GM12892 (cell line): ENCODE results near the gene LRRC70.

ENCODE experiments used
- POLR2A ChIP-seq: IDR thresholded peaks from 2 replicates; pipeline ENCODE4 v1.6.1; 2011; ENCODE audit warnings: low read depth, low read length, control low read depth
- POLR2AphosphoS5 ChIP-seq: IDR thresholded peaks from 2 replicates; pipeline ENCODE4 v1.6.1; 2011; ENCODE audit warnings: low read depth, low read length, control low read depth
- TAF1 ChIP-seq: IDR thresholded peaks from 2 replicates; pipeline ENCODE4 v1.6.1; 2011; ENCODE audit warnings: low read depth, mild to moderate bottlenecking, control low read depth, low read length, borderline replicate concordance

DNA sequence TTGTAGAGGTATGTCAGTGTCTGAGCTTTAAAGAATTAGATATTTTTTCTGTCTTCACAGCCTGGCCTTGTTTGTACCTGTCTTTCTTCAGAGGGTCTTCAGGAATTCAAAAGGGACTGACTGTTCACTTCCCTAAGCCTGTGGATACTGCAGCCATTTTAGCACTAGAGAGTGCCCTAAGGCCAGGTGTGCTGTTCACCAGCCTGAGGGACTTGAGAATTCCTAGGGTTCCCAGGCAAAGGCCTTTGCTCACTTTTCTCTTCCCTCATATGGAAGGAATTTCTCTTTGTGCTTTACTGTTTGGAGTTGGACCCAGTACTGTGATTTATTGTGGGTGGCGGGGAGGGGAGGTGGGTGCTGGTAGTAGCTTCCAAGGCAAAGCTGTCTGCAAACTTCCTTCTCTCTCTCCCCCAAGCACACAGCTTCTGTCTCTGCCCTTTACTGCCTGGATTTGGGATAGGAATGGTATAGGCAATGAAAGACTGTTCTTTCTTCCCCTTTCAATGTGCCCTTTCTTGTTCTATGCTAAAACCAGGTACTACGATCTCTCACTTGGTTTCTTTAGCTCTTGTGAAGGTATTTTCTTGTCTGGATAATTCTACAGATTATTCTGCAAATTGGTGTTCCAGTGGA lies 9.7 kb upstream of the LRRC70 start:
- TF ChIP-seq POLR2A = no peak
- no peak for TF ChIP-seq POLR2AphosphoS5
- no peak for TF ChIP-seq TAF1
